ENCODE results near the gene ADCYAP1R1.

The ADCYAP1R1 gene

GRCh38 chr7:31069860-31070555 lies 17.9 kb downstream of the ADCYAP1R1 start:
- DNase-seq = no peak

DNA sequence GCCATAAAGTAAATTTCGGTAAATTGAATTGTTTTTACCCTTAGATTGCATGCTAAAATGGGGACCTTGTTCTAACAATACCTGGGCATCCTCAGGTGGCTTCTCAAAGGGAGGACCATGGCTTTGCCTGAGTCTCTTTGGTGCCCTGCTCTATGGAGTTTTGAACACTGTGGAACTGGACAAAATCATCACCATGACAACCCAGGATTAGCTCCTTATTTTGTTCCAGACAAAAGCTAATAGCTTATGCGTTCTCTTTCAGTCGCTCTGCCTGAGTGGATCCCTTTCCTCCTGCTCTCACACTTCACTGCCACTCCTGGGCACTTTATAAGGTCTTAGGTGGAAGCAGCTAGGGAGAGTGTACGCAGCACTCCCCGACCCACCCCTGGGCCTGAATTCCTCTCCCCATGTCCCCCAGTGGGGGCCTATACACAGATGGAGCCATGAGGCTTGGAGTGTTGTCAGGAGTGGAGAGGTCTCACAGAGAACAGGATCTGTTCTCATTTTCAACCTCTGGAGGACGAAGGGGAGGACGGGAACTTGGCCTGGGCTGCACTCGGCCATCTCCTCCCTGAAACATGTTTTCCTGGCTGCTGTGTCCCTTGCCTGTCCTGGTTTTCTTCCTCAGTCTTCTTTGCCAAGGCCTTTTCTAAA lies 19.0 kb downstream of the ADCYAP1R1 start:
- DNase-seq = no peak

GRCh38 chr7:31071645-31072029 lies 19.5 kb downstream of the ADCYAP1R1 start:
- DNase-seq = no peak

DNA sequence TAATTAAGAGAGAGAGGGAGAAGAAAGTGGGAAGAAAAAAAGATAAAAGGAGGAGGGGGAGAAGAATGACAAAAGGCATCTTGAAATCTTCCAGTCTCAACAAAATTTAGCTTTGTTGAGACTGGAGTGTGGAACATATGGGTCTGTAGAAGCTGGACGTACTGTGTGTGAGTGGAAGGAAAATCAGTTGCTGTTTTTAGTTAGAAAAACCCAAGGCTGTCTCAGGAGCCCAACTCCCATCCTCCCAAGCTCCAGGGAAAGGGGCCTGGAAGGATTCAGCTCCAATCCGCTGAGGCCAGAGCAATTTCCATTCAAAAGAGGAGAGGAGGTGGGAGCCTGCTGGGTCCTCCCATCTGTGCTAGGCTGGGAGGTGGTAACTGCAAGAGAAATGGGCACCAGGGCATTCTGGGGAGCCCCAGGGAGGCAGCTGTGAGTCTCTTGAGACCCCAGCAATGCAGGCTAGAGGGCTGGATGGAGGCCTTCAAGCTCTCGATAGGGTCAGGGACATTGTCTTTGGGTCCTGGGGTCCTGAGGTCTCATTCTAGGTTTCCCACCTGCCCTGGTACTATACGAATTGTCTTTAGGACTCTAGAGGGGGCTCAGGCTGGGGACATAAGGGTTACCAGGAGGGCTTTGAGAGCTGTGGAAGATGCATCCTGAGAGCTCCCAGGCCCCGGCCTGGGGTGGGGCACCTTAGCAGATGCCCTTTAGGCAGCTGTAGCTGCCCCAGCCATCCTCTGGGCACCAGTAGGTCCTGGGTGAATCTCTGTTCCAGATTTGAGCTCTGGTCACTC lies 21.4 kb downstream of the ADCYAP1R1 start:
- no peak for DNase-seq

DNA sequence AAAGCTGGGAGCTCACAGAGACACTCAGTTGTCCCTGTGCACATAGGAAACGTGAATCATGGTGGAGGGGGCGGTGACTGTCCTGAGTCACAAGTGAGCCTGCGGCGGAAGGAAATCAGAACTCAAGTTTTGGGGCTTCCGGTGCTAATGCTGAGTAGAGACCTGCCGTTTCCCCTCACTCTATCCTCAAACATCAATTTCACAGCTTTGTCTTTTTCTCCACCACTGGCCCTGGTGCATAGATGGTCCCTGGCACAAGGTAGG lies 21.9 kb downstream of the ADCYAP1R1 start:
- no peak for DNase-seq

GRCh38 chr7:31074403-31075085 lies 22.4 kb downstream of the ADCYAP1R1 start:
- no peak for DNase-seq

GRCh38 chr7:31075086-31075405 lies 22.9 kb downstream of the ADCYAP1R1 start:
- no peak for DNase-seq

GRCh38 chr7:31076051-31076450 lies 23.9 kb downstream of the ADCYAP1R1 start:
- no peak for DNase-seq

- no peak for DNase-seq
Measured at GRCh38 chr7:31076641-31077310, 24.7 kb downstream of the ADCYAP1R1 start.

DNA sequence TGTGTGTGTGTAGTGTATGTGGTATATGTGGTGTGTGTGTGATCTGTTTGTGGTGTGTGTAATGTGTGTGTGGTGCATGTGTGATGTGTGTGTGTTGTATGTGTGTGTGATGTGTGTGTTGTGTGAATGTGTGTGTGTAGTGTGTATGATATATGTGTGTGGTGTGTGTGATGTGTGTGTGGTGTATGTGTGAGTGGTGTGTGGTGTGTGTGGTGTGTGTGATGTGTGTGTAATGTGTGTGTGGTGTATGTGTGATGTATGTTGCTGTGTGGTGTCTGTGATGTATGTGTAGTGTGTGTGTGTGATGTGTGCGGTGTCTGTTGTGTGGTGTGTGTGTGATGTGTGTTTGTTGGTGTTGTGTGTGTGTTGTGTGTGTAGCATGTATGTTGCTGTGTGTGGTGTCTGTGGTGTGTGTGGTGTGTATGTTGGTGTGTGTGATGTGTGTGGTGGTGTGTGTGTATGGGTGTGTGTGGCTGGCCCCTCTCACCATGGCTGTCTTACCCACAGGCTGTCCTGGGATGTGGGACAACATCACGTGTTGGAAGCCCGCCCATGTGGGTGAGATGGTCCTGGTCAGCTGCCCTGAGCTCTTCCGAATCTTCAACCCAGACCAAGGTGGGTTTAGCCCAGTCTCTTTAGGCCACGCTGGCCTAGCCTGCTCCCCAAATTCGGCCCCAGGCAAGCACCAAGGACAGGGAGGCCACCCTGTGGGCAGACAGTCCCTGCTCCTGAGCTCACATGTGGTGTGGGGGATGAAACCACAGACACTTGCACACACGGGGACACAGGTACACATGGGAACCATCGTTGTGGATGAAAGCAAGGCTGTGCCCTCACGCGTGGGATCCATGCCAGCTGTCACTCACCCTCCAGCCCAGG lies 25.6 kb downstream of the ADCYAP1R1 start:
- DNase-seq = no peak

DNA sequence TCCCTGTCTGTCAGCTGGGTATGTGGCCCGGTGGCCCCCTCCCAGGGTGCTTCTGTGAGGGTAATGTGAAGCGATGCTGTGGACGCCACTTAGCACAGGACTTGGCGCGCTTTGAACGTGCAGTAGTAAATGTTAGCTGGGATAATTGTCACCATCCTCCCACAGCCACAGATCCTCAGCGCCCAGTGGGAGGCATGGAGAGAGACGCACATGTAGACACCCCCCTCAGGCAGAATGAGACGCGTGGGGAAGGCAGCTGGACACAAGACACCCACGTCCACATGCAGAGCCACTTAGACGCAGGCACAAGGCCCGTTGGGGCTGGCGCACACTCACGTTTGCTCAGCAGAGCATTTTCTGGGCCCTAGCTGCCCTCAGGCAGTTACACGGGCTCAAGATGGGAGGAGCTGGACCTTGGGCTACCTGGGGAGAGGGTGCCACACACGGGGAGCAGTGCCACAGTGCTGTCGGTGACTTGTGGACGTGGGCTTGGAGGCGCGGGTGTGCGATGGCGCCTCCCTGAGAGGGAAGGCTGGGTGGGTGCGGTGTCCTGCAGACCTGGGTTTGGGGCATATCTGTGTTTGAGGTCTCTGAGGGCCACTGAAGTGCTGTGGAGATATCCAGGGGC lies 26.4 kb downstream of the ADCYAP1R1 start:
- no peak for DNase-seq

DNA sequence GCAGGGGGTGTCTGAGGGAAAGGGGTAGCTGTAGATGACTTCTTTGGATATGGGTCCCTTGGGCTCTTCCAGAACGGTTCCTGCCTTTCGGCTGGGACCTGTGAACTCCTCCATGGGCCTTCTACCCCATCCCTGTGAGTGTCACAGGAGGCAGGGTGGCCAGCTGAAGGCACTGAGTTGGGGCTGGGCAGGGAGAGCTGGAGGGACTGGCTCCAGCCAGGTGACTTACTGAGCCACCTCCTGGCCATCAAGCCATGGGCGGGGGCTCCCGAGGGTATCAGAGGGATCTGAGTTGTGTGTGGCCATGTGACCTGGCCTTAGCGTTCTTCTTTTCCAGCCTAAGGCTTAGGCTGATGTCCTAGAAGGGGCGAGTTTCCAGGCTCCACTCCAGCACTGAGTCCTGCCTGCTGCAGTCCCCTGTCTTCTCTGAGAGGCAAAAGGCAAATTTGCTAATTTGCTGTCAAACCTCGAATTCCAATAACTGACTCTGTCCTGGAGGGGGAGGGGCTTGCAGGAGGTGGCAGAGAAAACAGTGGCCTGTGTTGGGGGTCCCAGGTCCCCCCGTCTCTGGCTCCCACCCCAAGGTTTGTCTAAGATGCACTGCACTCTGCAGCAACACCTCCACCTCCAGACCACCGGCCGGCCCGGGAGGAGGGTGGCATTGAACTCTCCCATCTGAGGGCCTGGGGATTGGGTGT lies 27.2 kb downstream of the ADCYAP1R1 start:
- DNase-seq = no peak

DNA sequence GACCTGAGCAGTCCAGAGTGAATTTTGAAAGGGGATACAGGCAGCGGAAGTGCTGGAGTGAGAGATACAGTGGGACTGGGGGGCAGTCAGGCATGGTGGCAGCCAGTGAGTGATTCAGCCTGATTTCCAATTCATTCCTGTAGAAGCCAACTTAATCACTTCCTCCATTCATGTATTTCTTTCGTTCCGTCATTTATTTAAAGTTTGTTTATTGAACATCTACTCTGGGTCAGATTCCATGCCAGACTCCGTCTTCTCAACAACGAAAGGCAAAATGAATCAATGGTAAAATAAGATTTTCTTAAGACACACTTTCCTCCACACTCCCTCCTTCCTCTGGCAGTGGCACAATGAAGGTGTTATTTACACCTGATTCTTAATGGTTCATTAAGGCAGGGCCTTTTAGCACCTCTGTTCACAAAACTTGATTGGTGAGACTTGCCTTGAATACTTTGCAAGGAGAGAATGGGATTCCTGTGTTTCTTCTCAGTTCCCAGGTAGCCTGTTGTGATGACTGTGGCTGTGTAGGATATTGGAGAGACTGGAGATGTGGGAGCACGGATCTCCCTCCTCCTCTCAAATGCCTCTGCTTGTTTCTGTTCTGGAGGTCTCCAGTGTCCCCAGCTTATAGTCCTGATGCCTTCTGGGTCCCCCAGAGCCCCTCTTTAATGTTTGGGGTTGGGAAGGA lies 27.9 kb downstream of the ADCYAP1R1 start:
- DNase-seq = no peak

DNA sequence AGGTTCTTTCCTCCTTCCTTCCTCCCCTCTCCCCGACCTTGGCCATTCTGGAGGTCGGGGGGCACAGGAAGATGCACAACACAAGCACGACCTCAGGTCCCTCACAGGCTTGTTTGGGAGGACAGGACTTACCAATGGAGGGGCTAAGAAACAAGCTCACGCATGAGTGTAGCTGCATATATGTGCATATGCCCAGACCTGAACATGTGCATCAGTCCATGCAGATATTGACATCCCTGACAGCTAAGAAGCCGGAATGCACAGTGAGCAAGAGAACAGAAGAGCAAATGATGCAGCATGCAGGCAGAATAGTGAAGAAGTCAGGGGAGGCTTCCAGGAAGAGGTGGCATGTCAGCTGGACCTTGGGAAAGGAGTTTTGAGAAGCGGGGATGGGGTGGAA lies 28.7 kb downstream of the ADCYAP1R1 start:
- no peak for DNase-seq

GRCh38 chr7:31082017-31082416 lies 29.9 kb downstream of the ADCYAP1R1 start:
- no peak for DNase-seq

GRCh38 chr7:31082447-31082846 lies 30.3 kb downstream of the ADCYAP1R1 start:
- no peak for DNase-seq

DNA sequence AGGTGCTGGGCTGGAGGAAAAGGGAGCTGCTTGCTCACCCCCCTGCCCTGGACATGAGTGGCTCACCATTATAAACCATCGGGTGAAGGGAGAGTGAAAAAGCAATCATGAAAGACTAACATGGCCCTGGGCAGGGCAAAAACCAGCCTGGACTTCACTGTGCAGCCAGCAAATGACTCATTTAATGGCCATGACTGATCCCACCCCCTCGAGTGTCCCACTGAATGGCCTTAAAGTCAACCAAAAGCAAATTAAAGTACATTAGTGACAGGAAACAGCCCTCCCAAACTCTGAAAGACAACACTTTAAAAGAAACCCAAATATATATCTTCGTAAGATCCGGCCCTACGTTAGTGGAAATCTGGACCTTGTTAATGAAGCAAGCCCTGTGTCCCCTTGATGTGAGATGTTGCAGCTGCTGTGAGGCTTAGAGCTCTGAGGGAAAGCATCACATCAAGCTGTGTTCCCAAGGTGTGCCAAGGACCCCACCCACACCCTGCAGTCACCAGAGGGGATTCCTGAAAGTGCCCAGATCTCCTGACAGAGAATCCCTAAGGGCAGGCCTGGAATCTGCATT lies 31.2 kb downstream of the ADCYAP1R1 start:
- no peak for DNase-seq

- DNase-seq = no peak
Measured at GRCh38 chr7:31084226-31084625, 32.1 kb downstream of the ADCYAP1R1 start.

GRCh38 chr7:31087351-31087750 lies 35.2 kb downstream of the ADCYAP1R1 start:
- no peak for DNase-seq

GRCh38 chr7:31091924-31092434 lies 39.9 kb downstream of the ADCYAP1R1 start:
- DNase-seq = no peak

Measured in NCI-H1048 (cell line).